ENCODE results near the gene PDE7B. TPM values are rescaled to one million over a fixed set of nuclear protein-coding genes. Genes with fewer than 3 reads are reported as not detected.
A peak's percentile ranks its signal among the peaks of the same experiment; 100 is the strongest.

The PDE7B gene
- total RNA-seq, 1 experiment from 2014 or later, result 0.03 TPM

DNA sequence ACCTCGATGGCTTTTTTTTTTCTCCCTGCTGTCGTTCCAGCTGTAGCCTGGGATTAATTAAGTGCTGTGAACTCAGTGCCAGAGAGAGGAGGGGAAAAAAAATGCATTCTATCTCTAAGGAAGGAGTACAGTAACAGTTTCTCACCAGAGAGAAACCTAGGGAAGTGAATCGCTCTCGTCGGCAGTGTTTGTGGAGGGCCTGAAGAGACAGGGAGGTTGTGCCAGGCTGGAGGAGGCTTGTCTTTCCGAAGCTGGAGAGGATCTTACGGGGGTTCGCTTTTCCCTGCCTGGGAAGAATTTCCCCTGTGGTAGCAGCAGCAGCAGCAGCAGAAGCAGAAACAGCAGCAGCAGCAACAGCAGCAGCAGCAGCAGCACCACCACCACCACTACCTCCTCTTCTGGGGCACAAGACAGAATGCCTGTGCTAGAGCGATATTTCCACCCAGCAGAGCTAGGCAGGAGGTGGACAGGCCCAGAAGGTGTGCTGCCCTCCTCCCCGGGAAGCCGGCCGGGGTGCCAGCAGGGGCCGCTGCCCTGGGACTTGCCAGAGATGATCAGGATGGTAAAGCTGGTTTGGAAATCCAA lies 186.5 kb downstream of the PDE7B start:
- BruUV-seq (replicated peaks), result no TSS peak
- Histone ChIP-seq H3K27ac (ENCODE audit: low read length) (no peak overlapping the region), H3K36me3 (ENCODE audit: control insufficient read depth, insufficient read depth, low read length) (no peaks in the 10 kb centered on the region), H3K4me1 (ENCODE audit: control insufficient read depth, insufficient read depth, low read length) (no peaks in the 10 kb centered on the region), H3K4me3 (ENCODE audit: low read depth in 2 of 2, low read length in 2 of 2) (peak overlapping the region in 1 of 2 experiments; percentile 13; a peak in 1 of 4 replicates), H3K27me3 (ENCODE audit: control insufficient read depth, insufficient read depth, low read length) (no peaks in the 10 kb centered on the region), H3K9me3 (ENCODE audit: control insufficient read depth, insufficient read depth, low read depth, low read length) (no peaks in the 10 kb centered on the region)
- DNase-seq (ENCODE audit: low read depth, low spot score) (no peak), ATAC-seq (peak; percentile 48)
- in situ Hi-C loops (cut with HindIII; ENCODE audit: low pct_unique_long_range_greater_than_20kb, low sequenced_read_pairs) (no loop called here), intact Hi-C loops (cut with micrococcal nuclease; ENCODE audit: unreplicated experiment) (loop anchor here (10.0 kb wide), 1 partner anchor 187 kb away; no protein-coding TSS in a partner anchor)
- ChIA-PET CTCF (no interaction called here), POLR2A (no interaction called here)
- TF ChIP-seq, protein P1, sequence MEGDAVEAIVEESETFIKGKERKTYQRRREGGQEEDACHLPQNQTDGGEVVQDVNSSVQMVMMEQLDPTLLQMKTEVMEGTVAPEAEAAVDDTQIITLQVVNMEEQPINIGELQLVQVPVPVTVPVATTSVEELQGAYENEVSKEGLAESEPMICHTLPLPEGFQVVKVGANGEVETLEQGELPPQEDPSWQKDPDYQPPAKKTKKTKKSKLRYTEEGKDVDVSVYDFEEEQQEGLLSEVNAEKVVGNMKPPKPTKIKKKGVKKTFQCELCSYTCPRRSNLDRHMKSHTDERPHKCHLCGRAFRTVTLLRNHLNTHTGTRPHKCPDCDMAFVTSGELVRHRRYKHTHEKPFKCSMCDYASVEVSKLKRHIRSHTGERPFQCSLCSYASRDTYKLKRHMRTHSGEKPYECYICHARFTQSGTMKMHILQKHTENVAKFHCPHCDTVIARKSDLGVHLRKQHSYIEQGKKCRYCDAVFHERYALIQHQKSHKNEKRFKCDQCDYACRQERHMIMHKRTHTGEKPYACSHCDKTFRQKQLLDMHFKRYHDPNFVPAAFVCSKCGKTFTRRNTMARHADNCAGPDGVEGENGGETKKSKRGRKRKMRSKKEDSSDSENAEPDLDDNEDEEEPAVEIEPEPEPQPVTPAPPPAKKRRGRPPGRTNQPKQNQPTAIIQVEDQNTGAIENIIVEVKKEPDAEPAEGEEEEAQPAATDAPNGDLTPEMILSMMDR (IDR thresholded peaks at IDR 0.05), result peak; percentile 10; the same call in 1 of the 2 replicates
- no peak for TF ChIP-seq TCF7L2 (IDR thresholded peaks at IDR 0.05; ENCODE audit: low read depth, low read length)

DNA sequence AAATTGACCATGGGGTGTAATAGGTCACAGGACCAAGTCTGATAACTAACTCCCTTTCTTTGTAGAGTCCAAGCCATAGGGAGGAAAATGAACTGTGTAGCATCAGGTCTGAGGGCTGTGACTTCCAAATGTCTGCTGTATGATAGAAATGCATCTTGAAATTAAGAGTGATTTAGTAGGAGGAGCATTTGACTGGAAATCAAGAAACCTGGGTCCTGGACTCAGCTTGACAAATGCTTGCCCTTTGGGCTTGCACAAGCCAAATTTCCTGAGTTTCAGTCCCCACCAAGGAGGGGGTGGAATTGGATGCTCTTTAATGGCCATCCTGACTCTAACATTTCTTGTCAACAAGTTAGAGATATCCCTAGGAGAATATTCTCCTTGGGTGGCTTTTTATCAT lies 187.0 kb downstream of the PDE7B start:
- Histone ChIP-seq H3K4me1 (ENCODE audit: control insufficient read depth, insufficient read depth, low read length) (no peaks in the 10 kb centered on the region), H3K4me3 (ENCODE audit: low read depth in 2 of 2, low read length in 2 of 2) (no peak overlapping the region; a peak in 1 of 4 replicates), H3K27me3 (ENCODE audit: control insufficient read depth, insufficient read depth, low read length) (no peaks in the 10 kb centered on the region), H3K36me3 (ENCODE audit: control insufficient read depth, insufficient read depth, low read length) (no peaks in the 10 kb centered on the region), H3K27ac (ENCODE audit: low read length) (no peak overlapping the region), H3K9me3 (ENCODE audit: control insufficient read depth, insufficient read depth, low read depth, low read length) (no peaks in the 10 kb centered on the region)
- intact Hi-C loops (cut with micrococcal nuclease; ENCODE audit: unreplicated experiment), result loop anchor here (10.0 kb wide), 1 partner anchor 186 kb away; no protein-coding TSS in a partner anchor
- in situ Hi-C loops (cut with HindIII; ENCODE audit: low pct_unique_long_range_greater_than_20kb, low sequenced_read_pairs), result no loop called here
- TF ChIP-seq SIN3A (IDR thresholded peaks at IDR 0.05; ENCODE audit: borderline replicate concordance, insufficient read depth, low read depth, low read length) (no peak), POLR2AphosphoS5 (IDR thresholded peaks at IDR 0.05; ENCODE audit: low read depth, low read length) (no peak), TCF7L2 (IDR thresholded peaks at IDR 0.05; ENCODE audit: low read depth, low read length) (no peak)
- TF ChIP-seq, protein P2, sequence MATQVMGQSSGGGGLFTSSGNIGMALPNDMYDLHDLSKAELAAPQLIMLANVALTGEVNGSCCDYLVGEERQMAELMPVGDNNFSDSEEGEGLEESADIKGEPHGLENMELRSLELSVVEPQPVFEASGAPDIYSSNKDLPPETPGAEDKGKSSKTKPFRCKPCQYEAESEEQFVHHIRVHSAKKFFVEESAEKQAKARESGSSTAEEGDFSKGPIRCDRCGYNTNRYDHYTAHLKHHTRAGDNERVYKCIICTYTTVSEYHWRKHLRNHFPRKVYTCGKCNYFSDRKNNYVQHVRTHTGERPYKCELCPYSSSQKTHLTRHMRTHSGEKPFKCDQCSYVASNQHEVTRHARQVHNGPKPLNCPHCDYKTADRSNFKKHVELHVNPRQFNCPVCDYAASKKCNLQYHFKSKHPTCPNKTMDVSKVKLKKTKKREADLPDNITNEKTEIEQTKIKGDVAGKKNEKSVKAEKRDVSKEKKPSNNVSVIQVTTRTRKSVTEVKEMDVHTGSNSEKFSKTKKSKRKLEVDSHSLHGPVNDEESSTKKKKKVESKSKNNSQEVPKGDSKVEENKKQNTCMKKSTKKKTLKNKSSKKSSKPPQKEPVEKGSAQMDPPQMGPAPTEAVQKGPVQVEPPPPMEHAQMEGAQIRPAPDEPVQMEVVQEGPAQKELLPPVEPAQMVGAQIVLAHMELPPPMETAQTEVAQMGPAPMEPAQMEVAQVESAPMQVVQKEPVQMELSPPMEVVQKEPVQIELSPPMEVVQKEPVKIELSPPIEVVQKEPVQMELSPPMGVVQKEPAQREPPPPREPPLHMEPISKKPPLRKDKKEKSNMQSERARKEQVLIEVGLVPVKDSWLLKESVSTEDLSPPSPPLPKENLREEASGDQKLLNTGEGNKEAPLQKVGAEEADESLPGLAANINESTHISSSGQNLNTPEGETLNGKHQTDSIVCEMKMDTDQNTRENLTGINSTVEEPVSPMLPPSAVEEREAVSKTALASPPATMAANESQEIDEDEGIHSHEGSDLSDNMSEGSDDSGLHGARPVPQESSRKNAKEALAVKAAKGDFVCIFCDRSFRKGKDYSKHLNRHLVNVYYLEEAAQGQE (IDR thresholded peaks at IDR 0.05; ENCODE audit: insufficient read depth in 1 of 2, low read depth in 2 of 2, low read length in 1 of 2), result no peak
- TF ChIP-seq, protein P1 (IDR thresholded peaks at IDR 0.05), result no peak
- no peak for DNase-seq (ENCODE audit: low read depth, low spot score)
- POLR2A ChIA-PET, result no interaction called here
- no peak for ATAC-seq
- BruUV-seq (replicated peaks), result no TSS peak
- CTCF ChIA-PET, result no interaction called here

Measured in Panc1 (cell line).